ENCODE data around the gene TRAPPC8. TPM values are rescaled to one million over a fixed set of nuclear protein-coding genes. Genes with fewer than 3 reads are reported as not detected.

TRAPPC8 gene
- polyA plus RNA-seq, 2 of the 4 experiments (the other 2 are of a cell fraction): 12.2 to 41.8 TPM

GRCh38 chr18:31878358-31878757, 64.6 kb downstream of the TRAPPC8 start:
- CTCF ChIA-PET: no interaction called here
- POLR2A ChIA-PET: no interaction called here
- Histone ChIP-seq H3K4me2 (no peak overlapping the region), H3K27ac (no peak overlapping the region), H3K4me3 (no peak overlapping the region), H3K4me1 (no peaks in the 10 kb centered on the region), H3K9me3 (peaks cover 12% of the 10 kb centered on the region; the same call in 2 of the 3 replicates)
- no peak for TF ChIP-seq CHD4 (IDR thresholded peaks at IDR 0.05; ENCODE audit: borderline replicate concordance)
- no peak for TF ChIP-seq CHD2 (IDR thresholded peaks at IDR 0.05; ENCODE audit: low read length, partially characterized antibody)
- TF ChIP-seq BCL3 (IDR thresholded peaks at IDR 0.05): no peak
- TF ChIP-seq CTCF (IDR thresholded peaks at IDR 0.05): no peak
- TF ChIP-seq POLR2A (IDR thresholded peaks at IDR 0.05; ENCODE audit: low read length): no peak
- no peak for TF ChIP-seq EP300 (IDR thresholded peaks at IDR 0.05)
- TF ChIP-seq ELK1 (IDR thresholded peaks at IDR 0.05; ENCODE audit: low read depth, low read length): no peak
- TF ChIP-seq SREBF2 (IDR thresholded peaks at IDR 0.05): no peak
- no peak for TF ChIP-seq RARB (CRISPR knock-in tag; IDR thresholded peaks at IDR 0.05)
- TF ChIP-seq ZNF302 (CRISPR knock-in tag; IDR thresholded peaks at IDR 0.05): no peak
- no peak for TF ChIP-seq PBX3 (IDR thresholded peaks at IDR 0.05)
- no peak for TF ChIP-seq TP53 (CRISPR knock-in tag; IDR thresholded peaks at IDR 0.05)
- TF ChIP-seq NR3C1 (IDR thresholded peaks at IDR 0.05): no peak
- TF ChIP-seq FOXS1 (CRISPR knock-in tag; IDR thresholded peaks at IDR 0.05): no peak
- TF ChIP-seq SMC3 (IDR thresholded peaks at IDR 0.05): no peak
- no peak for ATAC-seq
- WGBS (ENCODE audit: missing lambda C conversion rate): 96% methylated on average over 4 of the region's 4 CpGs
- DNase-seq (ENCODE audit: low read depth in 1 of 2, low spot score in 1 of 2): no peak
- no peak for FAIRE-seq

GRCh38 chr18:31877900-31878299, 65.0 kb downstream of the TRAPPC8 start:
- H3K9me3 ChIP-seq: peaks cover 12% of the 10 kb centered on the region; the same call in 2 of the 3 replicates
- FAIRE-seq (no peak), DNase-seq (ENCODE audit: low read depth in 1 of 2, low spot score in 1 of 2) (no peak), ATAC-seq (no peak)
- H3K4me2 ChIP-seq: no peak overlapping the region
- no peak overlapping the region for H3K4me3 ChIP-seq
- ChIA-PET POLR2A (no interaction called here), CTCF (interaction anchor here (0.7 kb wide), 1 partner anchor 454 kb away, joined by 3 read pairs; no protein-coding TSS in a partner anchor)
- TF ChIP-seq RCOR1 (IDR thresholded peaks at IDR 0.05; ENCODE audit: low read depth, low read length): no peak
- TF ChIP-seq FOSB (CRISPR knock-in tag; IDR thresholded peaks at IDR 0.05): no peak
- no peak overlapping the region for H3K27ac ChIP-seq
- H3K4me1 ChIP-seq: no peaks in the 10 kb centered on the region
- 100% methylated on average over 5 of the region's 5 CpGs for WGBS (ENCODE audit: missing lambda C conversion rate)

GRCh38 chr18:31876707-31877106, 66.2 kb downstream of the TRAPPC8 start:
- H3K4me3 ChIP-seq: no peak overlapping the region
- no peak overlapping the region for H3K4me2 ChIP-seq
- DNase-seq (ENCODE audit: low read depth in 1 of 2, low spot score in 1 of 2): no peak
- peaks cover 12% of the 10 kb centered on the region; the same call in 2 of the 3 replicates for H3K9me3 ChIP-seq
- FAIRE-seq: no peak
- TF ChIP-seq HES2 (IDR thresholded peaks at IDR 0.05) (no peak), NR3C1 (IDR thresholded peaks at IDR 0.05) (no peak), EP300 (IDR thresholded peaks at IDR 0.05) (no peak), ZC3H11A (IDR thresholded peaks at IDR 0.05) (no peak), JUNB (IDR thresholded peaks at IDR 0.05) (no peak), RNF2 (IDR thresholded peaks at IDR 0.05; ENCODE audit: borderline replicate concordance, low read depth) (no peak), EHF (CRISPR knock-in tag; IDR thresholded peaks at IDR 0.05) (no peak), ZFP36 (IDR thresholded peaks at IDR 0.05; ENCODE audit: borderline replicate concordance, partially characterized antibody) (no peak)
- POLR2A ChIA-PET: no interaction called here
- H3K27ac ChIP-seq: no peak overlapping the region
- no peaks in the 10 kb centered on the region for H3K4me1 ChIP-seq
- WGBS (ENCODE audit: missing lambda C conversion rate): 94% methylated on average over 3 of the region's 4 CpGs
- CTCF ChIA-PET: no interaction called here
- no peak for ATAC-seq

Measured in A549 (cell line).